Esophagus squamous epithelium (tissue), 5 donors: ENCODE data around the gene CYB561D2. TPM values are rescaled to one million over a fixed set of nuclear protein-coding genes. Genes with fewer than 3 reads are reported as not detected.

ENCODE experiments used
- DNase-seq: peaks from one replicate; lab custom pipeline; 2025; lab: John Stamatoyannopoulos, UW
- H3K27ac ChIP-seq, 4 donors: fragments of 200-600 bp; sonication (generic); one replicate each; pipeline ENCODE4 v1.5.1; 2016 to 2019; ENCODE audit warnings: mild to moderate bottlenecking in 1 of 4
- H3K27me3 ChIP-seq, 4 donors: fragments of 200-600 bp; sonication (generic); 1 replicate in 3 of 4; 2 replicates in 1 of 4; pipeline versions ENCODE4 v1.5.1 to v1.6.0; 2017 to 2021; ENCODE audit warnings: antibody characterized with exemption in 1 of 4
- H3K36me3 ChIP-seq, 3 donors: fragments of 200-600 bp; sonication (generic); one replicate each; pipeline ENCODE4 v1.5.1; 2016 to 2019
- H3K4me1 ChIP-seq, 3 donors: fragments of 200-600 bp; sonication (generic); one replicate each; pipeline ENCODE4 v1.5.1; 2017 to 2019
- H3K4me3 ChIP-seq, 4 donors: fragments of 200-600 bp; sonication (generic); 1 replicate in 3 of 4; 2 replicates in 1 of 4; pipeline ENCODE4 v1.5.1; 2016 to 2019; ENCODE audit warnings: mild to moderate bottlenecking in 2 of 4, moderate library complexity in 1 of 4
- H3K9me3 ChIP-seq, 3 donors: fragments of 200-600 bp; sonication (generic); one replicate each; pipeline ENCODE4 v1.5.1; 2016 to 2019
- POLR2A ChIP-seq, 4 donors: fragments of 450-650 bp; IDR thresholded peaks; one replicate each; pipeline ENCODE4 v1.6.1; 2017; ENCODE audit warnings: antibody characterized with exemption in 4 of 4, mild to moderate bottlenecking in 4 of 4, moderate library complexity in 3 of 4
- WGBS, 2 donors: methylation state at CpG; one replicate each; pipeline ENCODE4 v1.1.5; 2018; 5-methylcytosine and 5-hydroxymethylcytosine counted together
- intact Hi-C: fragments of 100-400 bp; cut with DNase I; formaldehyde crosslinking; loops from one replicate; pipeline ENCODE4 v1.15.0; 2022
- total RNA-seq, 4 donors: library from RNA; depleted of rRNA; stranded (reverse); fragments of >200 nt; gene quantifications; one replicate each; pipeline ENCODE4 v1.1.0, GENCODE V29; 2016
- TF ChIP-seq, protein P1 (sequence below), 6 experiments: fragments of 450-650 bp in 4 of 6; fragments of 200-600 bp in 2 of 6; sonication (generic) in 2 of 6; IDR thresholded peaks; one replicate each; pipeline ENCODE4 v1.5.1; 2016 to 2019; ENCODE audit warnings: antibody characterized with exemption in 6 of 6, mild to moderate bottlenecking in 4 of 6, moderate library complexity in 4 of 6
- donor health status: DM: yes; HTN: yes; CAD: no.

Gene CYB561D2
- total RNA-seq, 4 donors from 2014 or later: 18.1 to 21.9 (median 20.5) TPM

DNA sequence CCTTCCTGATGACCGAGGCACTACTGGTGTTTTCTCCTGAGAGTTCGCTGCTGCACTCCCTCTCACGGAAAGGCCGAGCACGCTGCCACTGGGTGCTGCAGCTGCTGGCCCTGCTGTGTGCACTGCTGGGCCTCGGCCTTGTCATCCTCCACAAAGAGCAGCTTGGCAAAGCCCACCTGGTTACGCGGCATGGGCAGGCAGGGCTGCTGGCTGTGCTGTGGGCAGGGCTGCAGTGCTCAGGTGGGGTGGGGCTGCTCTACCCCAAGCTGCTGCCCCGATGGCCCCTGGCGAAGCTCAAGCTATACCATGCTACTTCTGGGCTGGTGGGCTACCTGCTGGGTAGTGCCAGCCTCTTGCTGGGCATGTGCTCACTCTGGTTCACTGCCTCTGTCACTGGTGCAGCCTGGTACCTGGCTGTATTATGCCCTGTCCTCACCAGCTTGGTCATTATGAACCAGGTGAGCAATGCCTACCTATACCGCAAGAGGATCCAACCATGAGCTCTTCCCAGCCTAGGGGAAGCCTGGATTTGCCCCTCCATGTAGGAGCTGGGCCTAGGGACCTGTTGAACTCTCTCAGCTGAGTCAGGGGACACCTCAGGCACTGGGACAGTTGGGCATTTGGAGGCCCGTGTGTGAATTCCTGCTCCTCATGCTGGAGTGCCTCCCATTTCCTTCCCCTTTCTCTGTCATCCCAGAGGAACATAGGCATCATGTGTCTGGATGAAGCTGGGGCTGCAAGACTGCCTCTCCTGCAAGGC is 2.8 kb downstream of the CYB561D2 start:
- Histone ChIP-seq H3K27me3 (no peaks in the 10 kb centered on the region), H3K4me1 (peaks cover 44 to 92% (median 53%) of the 10 kb centered on the region in 3 donors), H3K36me3 (peaks cover 20 to 70% (median 28%) of the 10 kb centered on the region in 3 donors), H3K4me3 (no peak overlapping the region), H3K27ac (no peak overlapping the region), H3K9me3 (no peaks in the 10 kb centered on the region)
- intact Hi-C loops: no loop called here
- 73 to 74% methylated on average over 3 to 7 of the region's 12 CpGs for WGBS, 2 donors
- TF ChIP-seq, protein P1, sequence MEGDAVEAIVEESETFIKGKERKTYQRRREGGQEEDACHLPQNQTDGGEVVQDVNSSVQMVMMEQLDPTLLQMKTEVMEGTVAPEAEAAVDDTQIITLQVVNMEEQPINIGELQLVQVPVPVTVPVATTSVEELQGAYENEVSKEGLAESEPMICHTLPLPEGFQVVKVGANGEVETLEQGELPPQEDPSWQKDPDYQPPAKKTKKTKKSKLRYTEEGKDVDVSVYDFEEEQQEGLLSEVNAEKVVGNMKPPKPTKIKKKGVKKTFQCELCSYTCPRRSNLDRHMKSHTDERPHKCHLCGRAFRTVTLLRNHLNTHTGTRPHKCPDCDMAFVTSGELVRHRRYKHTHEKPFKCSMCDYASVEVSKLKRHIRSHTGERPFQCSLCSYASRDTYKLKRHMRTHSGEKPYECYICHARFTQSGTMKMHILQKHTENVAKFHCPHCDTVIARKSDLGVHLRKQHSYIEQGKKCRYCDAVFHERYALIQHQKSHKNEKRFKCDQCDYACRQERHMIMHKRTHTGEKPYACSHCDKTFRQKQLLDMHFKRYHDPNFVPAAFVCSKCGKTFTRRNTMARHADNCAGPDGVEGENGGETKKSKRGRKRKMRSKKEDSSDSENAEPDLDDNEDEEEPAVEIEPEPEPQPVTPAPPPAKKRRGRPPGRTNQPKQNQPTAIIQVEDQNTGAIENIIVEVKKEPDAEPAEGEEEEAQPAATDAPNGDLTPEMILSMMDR (IDR thresholded peaks at IDR 0.05): no peak
- no peak for TF ChIP-seq POLR2A (IDR thresholded peaks at IDR 0.05)
- DNase-seq: no peak

DNA sequence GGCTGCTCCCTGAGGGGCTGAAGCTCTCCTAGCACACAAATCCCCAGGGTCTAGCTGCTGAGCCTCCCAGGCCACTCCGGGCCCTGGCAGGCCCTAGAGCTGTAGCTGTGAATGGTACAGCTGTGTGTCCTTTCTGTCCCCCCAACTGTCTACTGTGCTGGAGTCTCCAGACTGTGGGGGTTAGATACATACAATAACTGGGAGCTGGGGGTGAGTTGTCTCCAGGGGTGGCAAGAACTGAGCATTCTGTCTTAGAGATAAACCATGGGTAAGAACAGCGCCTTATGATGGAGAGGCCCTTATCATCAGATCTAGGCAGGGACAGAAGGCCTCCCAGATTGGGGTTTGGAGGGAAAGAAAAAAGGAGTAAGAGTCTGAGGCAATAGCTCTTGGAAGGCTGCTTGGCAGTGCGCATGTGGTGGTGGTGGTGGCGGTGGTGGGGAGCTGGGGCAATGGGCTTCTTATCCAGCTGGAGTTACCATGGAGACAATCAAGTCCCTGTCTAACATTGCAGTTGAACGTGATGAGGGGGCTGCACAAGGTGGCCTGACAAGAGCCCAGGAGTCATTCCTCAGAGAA is 3.6 kb downstream of the CYB561D2 start:
- peaks cover 20 to 62% (median 28%) of the 10 kb centered on the region in 3 donors for H3K36me3 ChIP-seq
- intact Hi-C loops: no loop called here

DNA sequence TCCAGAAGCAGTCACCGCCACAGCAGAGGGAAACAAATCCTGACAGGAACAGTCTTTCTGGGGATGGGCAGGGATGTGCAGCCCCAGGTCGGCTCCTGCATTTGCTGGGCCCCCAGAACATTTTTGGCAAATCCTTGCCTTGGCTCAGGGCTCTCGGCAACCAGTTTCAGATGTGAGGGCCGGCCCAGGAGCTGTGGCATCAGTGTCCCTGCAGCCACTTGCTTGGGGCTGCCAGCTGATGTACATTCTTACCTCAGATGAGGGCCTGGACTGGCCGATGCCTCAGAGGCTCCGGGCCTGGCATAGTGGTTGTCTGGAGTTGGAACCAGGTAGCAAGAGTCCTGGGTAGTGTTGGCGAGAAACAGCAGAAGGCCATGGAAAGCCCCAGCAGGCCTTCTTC is 4.2 kb downstream of the CYB561D2 start:
- no peak overlapping the region for H3K4me3 ChIP-seq
- intact Hi-C loops: no loop called here
- peaks cover 20 to 60% (median 28%) of the 10 kb centered on the region in 3 donors for H3K36me3 ChIP-seq
- no peaks in the 10 kb centered on the region for H3K9me3 ChIP-seq
- H3K27me3 ChIP-seq: no peaks in the 10 kb centered on the region
- no peak overlapping the region for H3K27ac ChIP-seq
- 60 to 80% methylated on average over 2 of the region's 7 CpGs for WGBS, 2 donors
- no peak for DNase-seq
- H3K4me1 ChIP-seq: peaks cover 40 to 87% (median 51%) of the 10 kb centered on the region in 3 donors
- TF ChIP-seq, protein P1 (IDR thresholded peaks at IDR 0.05): no peak
- no peak for TF ChIP-seq POLR2A (IDR thresholded peaks at IDR 0.05)

More for the DNA sequence above, 3.6 kb downstream of the CYB561D2 start:
- no peak overlapping the region for H3K4me3 ChIP-seq
- 79 to 100% methylated on average over 3 to 5 of the region's 5 CpGs for WGBS, 2 donors
- H3K4me1 ChIP-seq: peaks cover 46 to 89% (median 55%) of the 10 kb centered on the region in 3 donors
- TF ChIP-seq, protein P1 (IDR thresholded peaks at IDR 0.05): no peak
- no peak for TF ChIP-seq POLR2A (IDR thresholded peaks at IDR 0.05)
- no peak overlapping the region for H3K27ac ChIP-seq
- H3K9me3 ChIP-seq: no peaks in the 10 kb centered on the region
- no peaks in the 10 kb centered on the region for H3K27me3 ChIP-seq
- no peak for DNase-seq

DNA sequence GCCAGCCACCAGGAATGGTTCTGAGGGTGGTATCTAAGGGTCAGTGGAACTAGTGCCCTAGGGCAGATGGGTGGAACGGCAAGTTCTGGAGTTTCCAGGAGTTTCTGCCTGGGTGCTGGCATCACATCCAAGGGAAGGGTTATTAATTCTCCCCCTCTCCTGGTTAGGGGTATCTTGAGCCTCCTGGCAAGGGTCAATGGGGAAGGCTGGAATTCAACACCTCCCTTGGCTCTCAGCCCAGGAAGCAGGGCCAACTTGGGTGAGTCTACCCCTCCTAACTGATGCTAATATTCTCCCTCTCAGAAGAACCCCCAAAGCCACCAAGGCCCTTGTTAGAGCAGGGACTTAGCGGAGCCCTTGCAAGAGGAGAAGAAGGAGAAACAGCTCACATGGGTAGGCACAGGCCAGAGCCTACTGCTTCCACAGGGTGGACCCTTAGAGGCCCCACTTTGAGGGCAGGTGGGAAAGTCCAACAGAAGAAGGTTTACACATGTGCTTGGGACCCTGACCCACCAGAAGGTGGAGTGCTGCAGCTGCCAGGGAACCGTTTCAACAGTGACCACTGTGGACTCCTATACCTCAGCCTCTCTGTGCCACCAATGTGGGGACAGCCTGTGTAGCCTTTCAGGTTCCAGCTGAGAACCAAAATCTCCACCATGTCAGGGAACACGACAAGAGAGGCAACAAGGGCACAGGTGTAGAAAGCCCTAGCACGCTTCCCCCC is 5.3 kb downstream of the CYB561D2 start:
- Histone ChIP-seq H3K36me3 (peaks cover 20 to 60% (median 28%) of the 10 kb centered on the region in 3 donors), H3K4me1 (peaks cover 39 to 81% (median 46%) of the 10 kb centered on the region in 3 donors), H3K9me3 (no peaks in the 10 kb centered on the region), H3K4me3 (peak overlapping the region in 2 of 4 donors; percentile 89 to 98), H3K27ac (peak overlapping the region; percentile 21 to 94 (median 55)), H3K27me3 (no peaks in the 10 kb centered on the region)
- no peak for DNase-seq
- TF ChIP-seq POLR2A (IDR thresholded peaks at IDR 0.05): no peak
- TF ChIP-seq, protein P1 (IDR thresholded peaks at IDR 0.05): no peak
- intact Hi-C loops: no loop called here
- WGBS, 2 donors: 50 to 87% methylated on average over 3 to 5 of the region's 5 CpGs
